ENCODE measurements around the gene SOAT2.

SOAT2 gene

GRCh38 chr12:53057816-53058500, 45.3 kb upstream of the SOAT2 start:
- no peak for TF ChIP-seq POLR2A (IDR thresholded peaks at IDR 0.05; ENCODE audit: extremely low read depth, insufficient read length)
- no peak for TF ChIP-seq MYC (IDR thresholded peaks at IDR 0.05; ENCODE audit: low read depth, low read length)
- no peak for TF ChIP-seq CTCF (IDR thresholded peaks at IDR 0.05; ENCODE audit: low read depth, low read length)
- no peak for TF ChIP-seq MAX (IDR thresholded peaks at IDR 0.05; ENCODE audit: low read depth, low read length)
- no peak for DNase-seq (ENCODE audit: low read depth)
- no peak overlapping the region for H3K4me3 ChIP-seq (ENCODE audit: low read depth, low read length)

GRCh38 chr12:53058674-53059433, 44.4 kb upstream of the SOAT2 start:
- H3K4me3 ChIP-seq (ENCODE audit: low read depth, low read length) = no peak overlapping the region
- no peak for DNase-seq (ENCODE audit: low read depth)
- TF ChIP-seq POLR2A (IDR thresholded peaks at IDR 0.05; ENCODE audit: extremely low read depth, insufficient read length) (no peak), MAX (IDR thresholded peaks at IDR 0.05; ENCODE audit: low read depth, low read length) (no peak), MYC (IDR thresholded peaks at IDR 0.05; ENCODE audit: low read depth, low read length) (no peak), CTCF (IDR thresholded peaks at IDR 0.05; ENCODE audit: low read depth, low read length) (no peak)

GRCh38 chr12:53059434-53060063, 43.7 kb upstream of the SOAT2 start:
- no peak for TF ChIP-seq MYC (IDR thresholded peaks at IDR 0.05; ENCODE audit: low read depth, low read length)
- TF ChIP-seq POLR2A (IDR thresholded peaks at IDR 0.05; ENCODE audit: extremely low read depth, insufficient read length) = no peak
- no peak for TF ChIP-seq CTCF (IDR thresholded peaks at IDR 0.05; ENCODE audit: low read depth, low read length)
- TF ChIP-seq MAX (IDR thresholded peaks at IDR 0.05; ENCODE audit: low read depth, low read length) = no peak
- no peak for DNase-seq (ENCODE audit: low read depth)
- no peak overlapping the region for H3K4me3 ChIP-seq (ENCODE audit: low read depth, low read length)

- DNase-seq (ENCODE audit: low read depth) = no peak
- no peak for TF ChIP-seq MAX (IDR thresholded peaks at IDR 0.05; ENCODE audit: low read depth, low read length)
- no peak overlapping the region for H3K4me3 ChIP-seq (ENCODE audit: low read depth, low read length)
Observed at GRCh38 chr12:53060064-53060720, 43.1 kb upstream of the SOAT2 start.

- DNase-seq (ENCODE audit: low read depth) = no peak
- no peak for TF ChIP-seq CTCF (IDR thresholded peaks at IDR 0.05; ENCODE audit: low read depth, low read length)
- no peak for TF ChIP-seq MAX (IDR thresholded peaks at IDR 0.05; ENCODE audit: low read depth, low read length)
- TF ChIP-seq POLR2A (IDR thresholded peaks at IDR 0.05; ENCODE audit: extremely low read depth, insufficient read length) = no peak
- no peak for TF ChIP-seq MYC (IDR thresholded peaks at IDR 0.05; ENCODE audit: low read depth, low read length)
- H3K4me3 ChIP-seq (ENCODE audit: low read depth, low read length) = no peak overlapping the region
Observed at GRCh38 chr12:53060721-53061276, 42.5 kb upstream of the SOAT2 start.
